22Rv1 (cell line): ENCODE data around the gene MTX1.
"Not testable (repeated sequence)": the region's sequence is repeated elsewhere in the genome, so short reads cannot be mapped to it uniquely, and the experiment has no call there.

Source experiments
- H3K27ac ChIP-seq: fragments of 450-650 bp; 2 replicates; pipeline ENCODE4 v1.5.1; 2017
- CTCF ChIP-seq: fragments of 450-650 bp; IDR thresholded peaks from 2 replicates; pipeline ENCODE4 v1.5.1; 2017; ENCODE audit warnings: mild to moderate bottlenecking
- ZFX ChIP-seq: fragments of 450-650 bp; IDR thresholded peaks from 2 replicates; pipeline ENCODE4 v1.6.1; 2017; ENCODE audit warnings: antibody characterized with exemption, borderline replicate concordance

MTX1 gene

GRCh38 chr1:155167166-155168104 lies 41.1 kb upstream of the MTX1 start:
- H3K27ac ChIP-seq, result no peak overlapping the region
- no peak for TF ChIP-seq ZFX
- peak; percentile 98 for TF ChIP-seq CTCF

GRCh38 chr1:155168105-155168445 lies 40.4 kb upstream of the MTX1 start:
- TF ChIP-seq CTCF, result peak; percentile 68
- not testable (repeated sequence) for H3K27ac ChIP-seq

GRCh38 chr1:155168456-155169210 lies 39.9 kb upstream of the MTX1 start:
- TF ChIP-seq ZFX, result no peak
- H3K27ac ChIP-seq, result no peak overlapping the region

- TF ChIP-seq ZFX (no peak), CTCF (no peak)
Measured at GRCh38 chr1:155169541-155169940, 39.0 kb upstream of the MTX1 start.

GRCh38 chr1:155170101-155170785 lies 38.3 kb upstream of the MTX1 start:
- TF ChIP-seq CTCF (no peak), ZFX (no peak)
- H3K27ac ChIP-seq, result no peak overlapping the region

More at GRCh38 chr1:155169541-155169940, 39.0 kb upstream of the MTX1 start:
- no peak overlapping the region for H3K27ac ChIP-seq

- no peak overlapping the region for H3K27ac ChIP-seq
- TF ChIP-seq CTCF, result no peak
- no peak for TF ChIP-seq ZFX
Measured at GRCh38 chr1:155170806-155171205, 37.7 kb upstream of the MTX1 start.

- TF ChIP-seq ZFX (no peak), CTCF (no peak)
- H3K27ac ChIP-seq, result peak overlapping the region; percentile 87
Measured at GRCh38 chr1:155171836-155172731, 36.4 kb upstream of the MTX1 start.
